Stimulated activated CD4-positive, alpha-beta T cell treated with anti-CD3 and anti-CD28 coated beads, Interleukin-4, amount 100 ng/mL, for 24 hours (primary cell): ENCODE measurements around the gene NDUFB4.
"Not testable (repeated sequence)": the region's sequence is repeated elsewhere in the genome, so short reads cannot be mapped to it uniquely, and the experiment has no call there.

Experiments
- DNase-seq: peaks from one replicate; pipeline ENCODE4 v3.0.0-alpha.2; 2020

NDUFB4 gene

GRCh38 chr3:120572027-120572426, 24.1 kb upstream of the NDUFB4 start:
- no peak for DNase-seq

GRCh38 chr3:120587332-120587975, 8.7 kb upstream of the NDUFB4 start:
- DNase-seq = no peak

- DNase-seq = no peak
Measured at GRCh38 chr3:120595788-120596115, 384 bp upstream of the NDUFB4 start.

GRCh38 chr3:120596853-120597223, 702 bp downstream of the NDUFB4 start:
- no peak for DNase-seq

- no peak for DNase-seq
Measured at GRCh38 chr3:120597445-120598049, 1.4 kb downstream of the NDUFB4 start.

- no peak for DNase-seq
Measured at GRCh38 chr3:120599211-120599610, 3.1 kb downstream of the NDUFB4 start.

GRCh38 chr3:120601554-120601953, 5.4 kb downstream of the NDUFB4 start:
- no peak for DNase-seq

GRCh38 chr3:120602682-120603081, 6.5 kb downstream of the NDUFB4 start:
- no peak for DNase-seq

- no peak for DNase-seq
Measured at GRCh38 chr3:120604382-120604781, 8.2 kb downstream of the NDUFB4 start.

GRCh38 chr3:120604784-120605183, 8.6 kb downstream of the NDUFB4 start:
- DNase-seq = no peak

GRCh38 chr3:120608506-120608905, 12.4 kb downstream of the NDUFB4 start:
- DNase-seq = no peak

GRCh38 chr3:120614765-120615164, 18.6 kb downstream of the NDUFB4 start:
- no peak for DNase-seq

- DNase-seq = no peak
Measured at GRCh38 chr3:120615847-120616609, 19.9 kb downstream of the NDUFB4 start.

GRCh38 chr3:120616745-120617144, 20.6 kb downstream of the NDUFB4 start:
- DNase-seq = not testable (repeated sequence)

GRCh38 chr3:120622457-120622856, 26.3 kb downstream of the NDUFB4 start:
- no peak for DNase-seq

GRCh38 chr3:120622870-120623726, 27.0 kb downstream of the NDUFB4 start:
- no peak for DNase-seq

- no peak for DNase-seq
Measured at GRCh38 chr3:120623727-120624093, 27.6 kb downstream of the NDUFB4 start.

- no peak for DNase-seq
Measured at GRCh38 chr3:120625159-120625586, 29.0 kb downstream of the NDUFB4 start.

GRCh38 chr3:120634539-120634938, 38.4 kb downstream of the NDUFB4 start:
- DNase-seq = no peak

GRCh38 chr3:120636795-120637401, 40.8 kb downstream of the NDUFB4 start:
- DNase-seq = no peak

- no peak for DNase-seq
Measured at GRCh38 chr3:120637851-120638559, 41.9 kb downstream of the NDUFB4 start.

GRCh38 chr3:120638820-120639219, 42.7 kb downstream of the NDUFB4 start:
- not testable (repeated sequence) for DNase-seq
